HG03342 (cell line): Measurements from ENCODE around the gene SCYL2.
"Not testable (repeated sequence)": the region's sequence is repeated elsewhere in the genome, so short reads cannot be mapped to it uniquely, and the experiment has no call there.

Experiments used
- ATAC-seq: cut with Tn5 transposase; IDR thresholded peaks from one replicate; pipeline ENCODE4 v1.9.1; 2021; ENCODE audit warnings: mild to moderate bottlenecking, moderate library complexity; ENCODE audit not compliant: unreplicated experiment

SCYL2 gene

GRCh38 chr12:100324498-100324897 is 57.5 kb downstream of the SCYL2 start:
- ATAC-seq = no peak

- ATAC-seq = no peak
Measured at GRCh38 chr12:100326208-100326607, 59.2 kb downstream of the SCYL2 start.

DNA sequence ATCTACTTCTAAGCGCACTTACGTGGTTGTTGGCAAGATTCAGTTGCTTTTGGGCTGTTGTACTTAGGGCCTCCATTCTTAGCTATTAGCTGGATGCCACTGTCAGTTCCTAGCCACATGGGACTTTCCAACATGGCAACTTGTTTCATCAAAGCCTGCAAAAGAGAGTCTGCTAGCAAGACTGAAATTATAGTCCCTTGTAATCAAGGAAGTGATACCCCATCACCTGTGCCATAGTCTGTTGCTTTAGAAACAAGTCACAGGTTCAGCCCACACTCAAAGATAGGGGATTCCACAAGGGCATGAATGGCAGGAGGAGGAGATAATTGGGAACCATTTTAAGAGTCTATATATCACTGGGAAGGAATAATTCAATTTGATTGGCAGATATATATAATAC is 62.8 kb downstream of the SCYL2 start:
- ATAC-seq = peak; percentile 97

DNA sequence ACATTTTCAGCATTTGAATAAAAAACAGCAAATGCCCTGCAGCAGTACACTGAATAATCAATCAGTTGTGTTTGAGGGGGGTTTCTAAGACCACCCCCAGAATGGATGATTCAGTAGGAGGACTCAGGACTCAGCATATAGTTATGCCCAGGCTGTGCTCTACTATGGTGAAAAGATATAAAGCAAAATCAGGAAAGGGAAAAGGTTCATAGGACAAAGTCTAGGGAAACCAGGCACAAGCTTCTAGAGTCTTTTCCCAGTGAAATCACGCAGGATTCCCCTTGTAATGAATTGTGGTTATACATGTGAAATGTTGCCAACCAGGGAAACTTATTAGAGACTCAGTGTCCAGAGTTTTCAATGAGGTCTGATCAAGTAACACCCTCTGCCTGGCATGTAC is 64.9 kb downstream of the SCYL2 start:
- ATAC-seq = no peak

DNA sequence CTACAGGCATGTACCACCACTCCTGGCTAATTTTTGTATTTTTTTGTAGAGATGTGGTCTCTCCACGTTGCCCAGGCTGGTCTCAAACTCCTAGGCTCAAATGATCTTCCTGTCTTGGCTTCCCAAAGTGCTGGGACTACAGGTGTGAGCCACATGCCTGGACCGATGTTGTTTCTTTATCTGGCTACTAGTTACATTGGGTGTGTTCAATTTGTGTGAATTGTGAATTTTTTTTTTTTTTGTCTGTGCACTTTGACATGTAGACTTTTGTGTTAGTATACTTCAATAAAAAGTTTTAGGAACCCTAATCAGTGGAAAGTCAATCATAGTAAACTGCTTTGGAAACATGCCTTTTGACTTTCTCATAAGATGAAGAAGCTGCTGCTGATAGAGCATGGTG is 65.9 kb downstream of the SCYL2 start:
- no peak for ATAC-seq

GRCh38 chr12:100337299-100337698 is 70.3 kb downstream of the SCYL2 start:
- ATAC-seq = no peak

DNA sequence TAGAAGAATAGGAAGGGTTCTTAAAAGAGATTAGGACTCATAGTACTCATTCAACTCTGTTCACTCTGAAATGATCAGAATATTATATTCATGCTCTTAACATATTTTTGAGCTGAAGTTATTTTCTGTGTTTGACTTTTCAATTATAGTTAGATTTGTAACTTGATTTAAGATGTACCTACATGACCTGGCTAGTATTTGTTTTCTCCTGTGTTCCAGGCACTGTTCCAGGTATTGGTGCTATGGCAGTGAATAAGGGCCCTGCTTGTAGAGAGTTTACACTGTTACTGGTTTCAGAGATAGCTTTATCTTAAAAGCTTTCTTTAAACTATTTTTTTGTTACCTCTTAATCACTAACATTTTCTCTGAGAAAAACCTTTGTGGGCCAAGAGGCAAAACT is 70.8 kb downstream of the SCYL2 start:
- ATAC-seq = no peak

GRCh38 chr12:100339071-100339470 is 72.1 kb downstream of the SCYL2 start:
- no peak for ATAC-seq

GRCh38 chr12:100342897-100343296 is 75.9 kb downstream of the SCYL2 start:
- ATAC-seq = not testable (repeated sequence)

GRCh38 chr12:100344351-100344750 is 77.4 kb downstream of the SCYL2 start:
- not testable (repeated sequence) for ATAC-seq

- no peak for ATAC-seq
Measured at GRCh38 chr12:100345020-100345767, 78.2 kb downstream of the SCYL2 start.

DNA sequence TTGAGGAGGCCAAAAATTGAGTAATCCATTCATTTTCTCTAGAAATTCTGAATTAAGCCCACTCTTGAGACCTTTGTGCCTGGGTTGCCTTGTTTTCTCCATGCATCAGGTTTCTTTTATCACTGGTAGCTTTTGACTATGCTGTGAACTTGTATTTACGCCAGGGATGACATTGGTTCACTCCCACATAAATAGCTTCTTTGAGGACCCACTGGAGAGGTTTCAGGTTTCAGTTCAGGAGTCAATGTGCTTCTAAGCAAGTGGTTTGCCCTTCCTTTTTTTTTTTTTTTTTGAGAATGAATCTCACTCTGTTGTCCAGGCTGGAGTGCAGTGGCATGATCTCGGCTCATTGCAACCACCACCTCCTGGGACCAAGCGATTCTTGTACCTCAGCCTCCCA is 79.7 kb downstream of the SCYL2 start:
- ATAC-seq = no peak

DNA sequence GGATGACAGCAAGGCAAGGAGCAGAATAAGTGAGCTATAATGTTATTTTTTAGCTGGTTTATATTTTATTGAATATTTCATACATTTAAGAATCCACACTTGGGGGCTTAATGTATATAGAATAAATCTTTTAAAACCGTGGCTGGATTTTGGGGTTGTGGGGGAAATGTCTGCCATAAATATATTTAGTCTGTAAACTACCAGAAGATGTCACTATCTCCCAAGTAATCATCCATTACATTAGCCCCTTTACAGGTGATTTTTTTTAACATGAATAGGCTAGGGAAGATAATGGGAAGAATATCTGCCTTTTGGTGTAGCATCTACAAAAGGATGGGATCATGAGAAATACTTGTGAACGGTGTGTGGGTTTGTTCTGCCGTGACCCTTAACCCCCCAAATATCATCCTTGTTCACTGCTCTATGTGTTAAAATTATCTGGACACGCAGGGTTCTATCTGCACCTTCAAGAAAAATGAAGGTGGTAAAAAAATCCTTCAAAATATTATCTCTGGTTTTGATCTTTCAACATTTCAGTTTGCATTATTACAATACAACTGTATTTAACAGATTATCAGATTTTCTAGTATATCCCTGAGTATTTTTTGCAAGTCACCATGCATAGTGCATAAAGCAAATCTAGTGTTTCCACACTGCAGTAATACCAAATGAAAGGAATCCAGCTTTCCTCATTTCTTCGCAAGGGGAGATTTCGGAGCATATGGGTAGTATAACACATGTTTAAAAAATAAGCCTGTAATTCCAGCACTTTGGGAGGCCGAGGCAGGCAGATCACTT is 81.9 kb downstream of the SCYL2 start:
- ATAC-seq = no peak

DNA sequence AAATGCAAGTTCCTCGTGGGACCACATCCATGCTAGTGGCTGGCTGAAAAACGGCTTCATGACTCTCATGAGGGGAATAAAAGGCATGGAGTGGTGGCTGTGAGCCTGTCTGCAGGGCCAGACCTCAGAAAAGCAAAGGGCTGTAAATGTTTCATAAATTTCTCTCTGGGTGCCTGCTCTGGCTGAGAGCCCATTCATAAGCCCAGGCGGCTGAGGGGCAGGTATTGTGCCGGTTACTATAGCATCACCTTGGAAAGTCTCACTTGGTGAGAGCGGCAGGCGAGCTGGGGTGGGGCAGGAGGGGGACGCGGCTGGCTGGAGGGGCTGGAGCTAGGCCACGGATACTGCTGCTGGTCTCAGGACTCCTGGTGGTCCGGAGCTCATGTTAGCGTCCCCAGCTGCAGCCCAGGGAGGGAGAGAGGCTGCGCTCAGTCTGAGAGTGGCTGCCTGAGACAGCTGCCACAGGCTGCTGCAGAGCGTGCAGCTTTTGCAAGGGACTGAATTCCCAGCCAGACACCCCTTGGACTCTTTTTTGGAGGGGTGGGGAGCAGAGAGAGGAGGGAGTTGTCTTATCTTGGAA is 89.8 kb downstream of the SCYL2 start, which contains the start of gene SLC17A8:
TSS of gene SLC17A8 (plus strand) at position 431 of the 580 bp plus-strand sequence. CDS start 318 bp downstream, outside the sequence.
- ATAC-seq = no peak

GRCh38 chr12:100359248-100359647 is 92.3 kb downstream of the SCYL2 start:
- ATAC-seq = no peak

GRCh38 chr12:100359822-100360221 is 92.8 kb downstream of the SCYL2 start:
- no peak for ATAC-seq

DNA sequence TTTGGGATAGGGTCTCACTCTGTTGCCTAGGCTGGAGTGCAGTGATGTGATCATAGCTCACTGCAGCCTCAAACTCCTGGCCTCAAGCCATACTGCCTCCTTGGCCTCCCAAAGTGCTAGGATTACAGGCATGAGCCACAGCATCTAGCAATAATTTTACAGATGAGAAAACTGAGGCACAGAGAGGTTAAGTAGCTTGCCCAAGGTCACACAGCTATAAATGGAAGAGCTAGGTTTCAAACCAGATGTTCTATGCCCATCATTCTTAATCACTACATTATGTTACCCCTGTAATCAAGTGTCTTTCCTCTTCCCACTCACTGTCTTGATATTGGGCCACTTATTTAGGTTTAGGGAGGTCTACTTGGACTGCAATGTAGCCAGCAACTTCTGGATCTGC is 93.5 kb downstream of the SCYL2 start:
- ATAC-seq = no peak

DNA sequence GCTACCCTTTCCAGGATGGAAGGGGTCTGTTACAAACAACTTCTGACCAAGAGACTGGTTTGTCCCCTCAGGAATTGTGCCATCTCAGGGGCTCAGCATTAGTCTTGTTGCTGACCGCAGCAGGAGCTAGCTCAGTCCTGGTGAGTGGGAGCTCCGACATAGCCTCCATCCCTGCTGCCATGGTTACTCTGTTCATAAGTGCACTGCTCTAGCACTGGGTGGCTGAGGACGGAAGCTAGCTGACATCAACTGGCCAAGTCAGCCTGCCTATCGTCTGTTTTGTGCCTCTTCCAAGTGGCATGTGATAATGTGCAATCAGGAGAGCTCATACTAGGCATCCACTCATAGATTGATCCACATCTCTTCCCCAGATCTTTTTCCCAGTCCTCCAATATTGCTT is 97.3 kb downstream of the SCYL2 start:
- ATAC-seq = no peak

- no peak for ATAC-seq
Measured at GRCh38 chr12:100365411-100365810, 98.4 kb downstream of the SCYL2 start.

GRCh38 chr12:100368066-100368465 is 101.1 kb downstream of the SCYL2 start:
- ATAC-seq = no peak

- ATAC-seq = no peak
Measured at GRCh38 chr12:100371146-100371545, 104.2 kb downstream of the SCYL2 start.
